AG09319 (cell line): ENCODE results near the gene MGAT3.

ENCODE experiments used
- DNase-seq: peaks from one replicate; pipeline ENCODE4 v3.0.0-alpha.2; 2010; ENCODE audit warnings: low read depth; ENCODE audit errors: extremely low read depth
- TF ChIP-seq, protein P1 (sequence below): IDR thresholded peaks from 2 replicates; pipeline ENCODE4 v1.5.1; 2011; ENCODE audit warnings: low read depth, mild to moderate bottlenecking, inconsistent platforms, low read length, moderate library complexity

MGAT3 gene

GRCh38 chr22:39454385-39454871 lies 2.4 kb upstream of the MGAT3 start:
- no peak for DNase-seq
- TF ChIP-seq, protein P1, sequence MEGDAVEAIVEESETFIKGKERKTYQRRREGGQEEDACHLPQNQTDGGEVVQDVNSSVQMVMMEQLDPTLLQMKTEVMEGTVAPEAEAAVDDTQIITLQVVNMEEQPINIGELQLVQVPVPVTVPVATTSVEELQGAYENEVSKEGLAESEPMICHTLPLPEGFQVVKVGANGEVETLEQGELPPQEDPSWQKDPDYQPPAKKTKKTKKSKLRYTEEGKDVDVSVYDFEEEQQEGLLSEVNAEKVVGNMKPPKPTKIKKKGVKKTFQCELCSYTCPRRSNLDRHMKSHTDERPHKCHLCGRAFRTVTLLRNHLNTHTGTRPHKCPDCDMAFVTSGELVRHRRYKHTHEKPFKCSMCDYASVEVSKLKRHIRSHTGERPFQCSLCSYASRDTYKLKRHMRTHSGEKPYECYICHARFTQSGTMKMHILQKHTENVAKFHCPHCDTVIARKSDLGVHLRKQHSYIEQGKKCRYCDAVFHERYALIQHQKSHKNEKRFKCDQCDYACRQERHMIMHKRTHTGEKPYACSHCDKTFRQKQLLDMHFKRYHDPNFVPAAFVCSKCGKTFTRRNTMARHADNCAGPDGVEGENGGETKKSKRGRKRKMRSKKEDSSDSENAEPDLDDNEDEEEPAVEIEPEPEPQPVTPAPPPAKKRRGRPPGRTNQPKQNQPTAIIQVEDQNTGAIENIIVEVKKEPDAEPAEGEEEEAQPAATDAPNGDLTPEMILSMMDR = no peak

DNA sequence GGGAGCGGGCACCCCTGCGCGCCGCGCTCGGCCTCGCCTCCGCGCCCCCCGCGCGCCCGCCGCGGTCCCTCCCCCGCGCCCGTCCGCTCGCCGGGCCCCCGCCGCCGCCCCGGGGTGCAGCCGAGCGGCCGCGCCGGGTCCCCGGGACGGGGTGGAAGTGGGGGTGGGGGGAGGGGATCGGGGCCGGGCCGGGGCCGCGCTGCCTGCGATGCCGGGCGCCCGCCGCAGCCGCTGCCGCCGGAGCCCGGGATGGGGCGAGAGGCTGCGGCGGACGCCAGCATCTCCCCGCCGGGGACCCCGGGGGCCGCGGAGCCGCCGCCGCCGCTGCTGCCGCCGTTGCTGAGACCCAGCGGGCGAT lies 365 bp downstream of the MGAT3 start:
- DNase-seq = no peak
- TF ChIP-seq, protein P1 = no peak

DNA sequence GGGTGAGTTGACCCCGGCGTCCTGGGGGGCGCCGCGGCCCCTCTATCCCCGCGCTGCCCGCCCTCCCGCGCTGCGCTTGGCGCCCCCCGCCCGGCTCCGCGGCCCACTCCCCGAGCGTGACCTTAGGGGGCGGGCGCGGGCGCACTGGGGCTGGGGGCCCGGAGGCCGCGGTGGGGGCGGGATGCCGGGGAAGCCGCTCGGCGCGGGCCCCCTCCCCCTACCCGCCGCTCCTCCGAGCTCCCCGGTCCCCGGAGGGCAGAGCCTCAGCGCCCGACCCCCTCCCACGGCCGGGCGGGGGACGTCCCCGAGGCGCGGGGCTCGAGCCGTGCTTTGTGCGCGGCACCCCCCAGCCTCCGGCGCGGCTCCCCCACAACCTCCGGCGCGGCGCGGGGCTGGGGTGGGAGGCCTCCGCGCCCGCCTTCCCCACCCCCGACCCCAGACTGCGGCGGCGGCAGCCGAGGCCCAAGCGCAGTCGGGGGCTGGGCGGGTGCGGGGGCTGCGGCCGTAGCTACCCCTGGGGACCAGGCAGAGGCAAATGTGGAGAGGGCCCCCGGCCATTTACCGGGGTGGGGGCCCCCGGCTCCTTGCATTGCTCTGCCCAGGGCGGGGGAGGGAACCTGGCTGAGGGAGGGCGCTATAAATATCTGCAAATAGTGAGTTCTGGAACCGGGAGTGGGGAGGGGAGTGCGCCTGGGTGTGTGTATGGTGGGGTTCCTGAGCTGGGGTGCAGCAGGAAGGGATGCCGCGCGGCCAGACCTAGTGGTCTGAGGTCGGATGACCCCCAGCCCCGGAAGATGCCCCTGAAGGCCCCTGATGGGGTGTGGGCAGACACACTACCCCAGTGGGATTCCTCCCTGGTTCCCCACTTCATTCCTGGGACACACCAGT lies 988 bp downstream of the MGAT3 start:
- TF ChIP-seq, protein P1 = no peak
- no peak for DNase-seq

GRCh38 chr22:39458444-39459083 lies 1.8 kb downstream of the MGAT3 start:
- TF ChIP-seq, protein P1 = no peak
- no peak for DNase-seq

- no peak for DNase-seq
- TF ChIP-seq, protein P1 = no peak
Measured at GRCh38 chr22:39459681-39460080, 2.9 kb downstream of the MGAT3 start.

DNA sequence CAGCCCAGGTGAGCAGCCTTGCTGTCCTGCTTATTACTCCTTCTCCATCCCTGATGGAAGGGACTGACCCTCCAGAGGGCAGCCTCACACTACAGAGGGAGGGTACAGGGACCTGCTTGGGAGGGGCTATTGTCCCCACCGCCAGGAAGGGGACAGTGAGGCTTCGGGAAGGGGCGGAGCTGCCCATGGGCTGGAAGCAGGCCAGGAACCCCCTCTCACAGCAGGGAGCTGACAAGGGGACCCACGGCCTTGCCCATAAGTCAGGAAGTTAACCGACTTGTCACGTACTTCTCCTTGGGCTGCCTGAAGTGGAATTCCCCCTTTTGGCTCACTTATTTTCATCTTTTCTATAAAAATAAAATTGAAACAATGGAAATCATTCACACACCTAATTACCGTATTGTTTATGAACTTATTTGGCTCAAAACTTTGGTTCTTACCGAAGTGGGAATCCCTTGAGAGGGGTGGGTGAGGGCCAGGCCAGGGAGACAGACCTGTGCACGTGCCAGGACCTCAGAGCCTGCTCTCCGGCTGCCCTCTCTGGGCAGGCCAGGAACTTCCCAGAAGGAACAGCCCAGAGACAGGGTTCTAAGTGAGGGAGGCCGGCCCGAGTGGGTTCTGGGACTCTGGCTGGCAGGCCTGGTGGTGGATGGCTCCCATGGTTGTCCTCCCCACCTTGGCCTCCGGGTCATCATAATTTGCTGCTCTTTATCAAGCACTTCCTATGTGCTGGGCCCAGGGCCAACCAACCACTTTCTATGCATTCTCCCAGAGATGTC lies 5.8 kb downstream of the MGAT3 start:
- TF ChIP-seq, protein P1 = no peak
- no peak for DNase-seq
